Naive thymus-derived CD8-positive, alpha-beta T cell (primary cell): ENCODE measurements around the gene OR2L5. TPM values are rescaled to one million over a fixed set of nuclear protein-coding genes. Genes with fewer than 3 reads are reported as not detected.

Source experiments
- ATAC-seq, 2 donors: fragments of 150-1000 bp; cut with Tn5 transposase in 1 of 2; sonication (Bioruptor Pico), chemical (Tn5 transposase) in 1 of 2; 1 replicate in 1 of 2; 2 replicates in 1 of 2; pipeline ENCODE4 v1.10.0; 2021; ENCODE audit warnings: mild to moderate bottlenecking in 2 of 2, moderate library complexity in 2 of 2
- POLR2A ChIA-PET: fragments of 350-600 bp; sonication (Branson Sonifier 250); formaldehyde crosslinking; loops from one replicate; lab custom pipeline; 2021; ENCODE audit warnings: antibody characterized with exemption; lab: Charles Lee
- DNase-seq, 10 donors: peaks; one replicate each; pipeline versions ENCODE4 v3.0.0 to v3.0.0-alpha.2; 2020 to 2022
- H3K27ac Mint-ChIP-seq, 10 donors: one replicate each; pipeline ENCODE4 v1.8.0; 2020 to 2022; ENCODE audit warnings: mild to moderate bottlenecking in 10 of 10, mixed read lengths in 10 of 10, moderate library complexity in 4 of 10, inconsistent platforms in 1 of 10
- H3K27me3 Mint-ChIP-seq, 5 donors: one replicate each; pipeline ENCODE4 v1.8.0; 2021 to 2022; ENCODE audit warnings: mixed read lengths in 5 of 5
- H3K36me3 Mint-ChIP-seq, 3 donors: one replicate each; pipeline ENCODE4 v1.8.0; 2020 to 2022; ENCODE audit warnings: mixed read lengths in 3 of 3, mild to moderate bottlenecking in 2 of 3, inconsistent platforms in 1 of 3
- H3K4me1 Mint-ChIP-seq, 4 donors: one replicate each; pipeline ENCODE4 v1.8.0; 2021 to 2022; ENCODE audit warnings: mixed read lengths in 4 of 4
- H3K4me3 Mint-ChIP-seq, 10 donors: one replicate each; pipeline ENCODE4 v1.8.0; 2020 to 2022; ENCODE audit warnings: mild to moderate bottlenecking in 10 of 10, mixed read lengths in 10 of 10, moderate library complexity in 6 of 10, inconsistent platforms in 1 of 10
- H3K9me3 Mint-ChIP-seq, 9 donors: one replicate each; pipeline ENCODE4 v1.8.0; 2020 to 2022; ENCODE audit warnings: mixed read lengths in 9 of 9, mild to moderate bottlenecking in 3 of 9, inconsistent platforms in 1 of 9, moderate library complexity in 1 of 9
- polyA plus RNA-seq, 3 donors: library from polyadenylated mRNA; unstranded; fragments of 300-500 nt; fragmentation: Illumina TruSeq; gene quantifications; one replicate each; pipeline ENCODE4 v1.2.3, GENCODE V29; 2021
- total RNA-seq, 8 experiments: library from RNA in 2 of 8; stranded (reverse) in 2 of 8; gene quantifications; one replicate each; pipeline ENCODE4 v1.2.3 and lab custom pipeline; 2021 to 2026

Gene OR2L5
- total and polyA plus RNA-seq, 5 experiments from 2014 or later: 0.19 to 0.23 TPM; not detected in 3

DNA sequence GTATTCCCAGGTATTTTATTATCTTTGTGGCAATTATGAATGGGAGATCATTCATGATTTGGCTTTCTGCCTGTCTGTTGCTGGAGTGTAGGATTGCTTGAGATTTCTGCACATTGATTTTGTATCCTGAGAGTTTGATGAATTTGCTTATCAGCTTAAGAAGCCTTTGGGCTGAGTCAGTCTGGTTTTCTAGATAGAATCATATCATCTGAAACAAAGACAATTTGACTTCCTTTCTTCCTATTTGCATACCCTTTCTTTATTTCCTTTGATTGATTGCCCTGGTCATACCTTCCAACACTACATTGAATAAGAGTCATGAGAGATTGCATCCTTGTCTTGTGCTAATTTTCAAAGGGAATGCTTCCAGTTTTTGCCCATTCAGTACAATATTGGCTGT is 41.2 kb downstream of the OR2L5 start:
- no peak for ATAC-seq
- peaks cover 0 to 53% (median 19%) of the 10 kb centered on the region in 9 donors for H3K9me3 Mint-ChIP-seq

DNA sequence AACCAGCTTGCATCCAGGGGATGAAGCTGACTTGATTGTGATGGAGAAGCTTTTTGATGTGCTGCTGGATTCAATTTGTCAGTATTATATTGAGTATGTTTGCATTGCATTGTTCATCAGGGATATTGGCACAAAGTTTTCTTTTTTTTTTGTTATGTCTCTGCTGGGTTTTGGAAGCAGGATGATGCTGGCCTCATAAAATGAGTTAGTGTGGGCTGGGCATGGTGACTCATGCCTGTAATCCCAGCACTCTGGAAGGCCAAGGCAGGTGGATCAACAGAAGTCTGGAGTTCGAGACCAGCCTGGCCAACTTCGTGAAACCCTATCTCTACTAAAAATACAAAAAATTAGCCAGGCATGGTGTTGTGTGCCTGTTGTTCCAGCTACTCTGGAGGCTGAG is 41.8 kb downstream of the OR2L5 start:
- H3K27ac Mint-ChIP-seq: no peak overlapping the region
- no peak for ATAC-seq
- POLR2A ChIA-PET: no interaction called here

More for the DNA sequence above, 41.2 kb downstream of the OR2L5 start:
- peaks cover 0 to 4% (median 0%) of the 10 kb centered on the region in 5 donors for H3K27me3 Mint-ChIP-seq
- no peaks in the 10 kb centered on the region for H3K4me1 Mint-ChIP-seq
- H3K27ac Mint-ChIP-seq: no peak overlapping the region
- no peak for DNase-seq
- peaks cover 0 to 14% (median 6%) of the 10 kb centered on the region in 3 donors for H3K36me3 Mint-ChIP-seq
- POLR2A ChIA-PET: no interaction called here
- H3K4me3 Mint-ChIP-seq: no peak overlapping the region

DNA sequence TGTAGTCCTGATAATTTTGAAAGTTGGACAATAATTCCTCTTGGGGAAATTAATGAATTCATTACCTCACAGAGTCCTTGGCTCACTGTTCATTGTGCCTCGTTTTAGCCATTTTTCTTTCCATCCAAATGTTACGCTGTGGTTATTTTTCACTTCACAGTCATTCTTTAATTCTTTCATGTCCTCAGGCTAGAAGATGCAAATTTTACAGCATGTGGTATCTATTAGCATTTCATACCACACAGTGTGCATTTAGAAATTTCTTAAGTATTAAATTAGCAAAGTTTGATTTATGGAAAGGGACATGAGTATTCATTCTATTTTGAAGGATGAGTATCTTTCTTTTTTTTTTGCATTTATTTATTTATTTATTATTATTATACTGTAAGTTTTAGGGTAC is 51.6 kb downstream of the OR2L5 start:
- POLR2A ChIA-PET: no interaction called here
- H3K36me3 Mint-ChIP-seq: peaks cover 0 to 23% (median 11%) of the 10 kb centered on the region in 3 donors
- peaks cover 0 to 2% (median 0%) of the 10 kb centered on the region in 5 donors for H3K27me3 Mint-ChIP-seq
- H3K4me1 Mint-ChIP-seq: no peaks in the 10 kb centered on the region
- ATAC-seq (no peak), DNase-seq (no peak)
- H3K4me3 Mint-ChIP-seq: no peak overlapping the region
- no peak overlapping the region for H3K27ac Mint-ChIP-seq
- H3K9me3 Mint-ChIP-seq: peaks cover 3 to 44% (median 13%) of the 10 kb centered on the region in 9 donors

More for the DNA sequence above, 41.8 kb downstream of the OR2L5 start:
- no peak overlapping the region for H3K4me3 Mint-ChIP-seq
- no peak for DNase-seq
- H3K4me1 Mint-ChIP-seq: no peaks in the 10 kb centered on the region
- H3K9me3 Mint-ChIP-seq: peaks cover 0 to 53% (median 19%) of the 10 kb centered on the region in 9 donors
- H3K27me3 Mint-ChIP-seq: peaks cover 0 to 4% (median 0%) of the 10 kb centered on the region in 5 donors
- H3K36me3 Mint-ChIP-seq: peaks cover 0 to 14% (median 6%) of the 10 kb centered on the region in 3 donors

DNA sequence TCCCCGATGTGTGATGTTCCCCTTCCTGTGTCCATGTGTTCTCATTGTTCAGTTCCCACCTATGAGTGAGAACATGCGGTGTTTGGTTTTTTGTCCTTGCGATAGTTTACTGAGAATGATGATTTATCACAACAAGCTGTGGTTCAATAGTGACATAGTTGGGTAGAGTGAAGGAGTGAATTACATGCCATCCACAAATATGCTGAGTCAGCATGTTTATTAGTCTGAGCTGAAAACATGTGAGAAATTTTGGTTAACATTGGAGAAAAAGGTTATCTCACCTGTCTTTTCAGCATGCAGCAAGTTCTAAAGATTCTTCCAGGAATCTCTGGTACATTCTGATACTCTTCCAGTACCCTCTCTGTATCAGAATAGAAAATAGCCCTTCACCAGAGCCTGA is 52.1 kb downstream of the OR2L5 start:
- no peak overlapping the region for H3K4me3 Mint-ChIP-seq
- ATAC-seq (no peak), DNase-seq (no peak)
- H3K36me3 Mint-ChIP-seq: peaks cover 0 to 21% (median 11%) of the 10 kb centered on the region in 3 donors
- no peaks in the 10 kb centered on the region for H3K4me1 Mint-ChIP-seq
- H3K9me3 Mint-ChIP-seq: peaks cover 5 to 49% (median 16%) of the 10 kb centered on the region in 9 donors
- H3K27me3 Mint-ChIP-seq: peaks cover 0 to 2% (median 0%) of the 10 kb centered on the region in 5 donors
- POLR2A ChIA-PET: no interaction called here
- no peak overlapping the region for H3K27ac Mint-ChIP-seq

Other genes with a start within 250 kb of the OR2L5 start
- gene OR14A16, start 189.5 kb upstream of the OR2L5 start, total RNA-seq: not detected
- gene OR14A16, start 189.5 kb upstream of the OR2L5 start, polyA plus RNA-seq: not detected
- gene OR11L1, start 171.8 kb upstream of the OR2L5 start, total RNA-seq: not detected
- not detected for gene OR11L1, start 171.8 kb upstream of the OR2L5 start, polyA plus RNA-seq
- under 1 TPM; 0.14 to 0.36 TPM for gene TRIM58, start 156.5 kb upstream of the OR2L5 start, total RNA-seq
- gene TRIM58, start 156.5 kb upstream of the OR2L5 start, polyA plus RNA-seq: under 1 TPM in 2 of 3 donors, not detected in 1; 0.12 to 0.16 TPM
- gene OR2W3, start 118.1 kb upstream of the OR2L5 start, total RNA-seq: not detected
- not detected for gene OR2W3, start 118.1 kb upstream of the OR2L5 start, polyA plus RNA-seq
- gene OR2T8, start 93.4 kb upstream of the OR2L5 start, total RNA-seq: not detected
- gene OR2T8, start 93.4 kb upstream of the OR2L5 start, polyA plus RNA-seq: not detected
- gene OR2AJ1, start 88.8 kb upstream of the OR2L5 start, total RNA-seq: not detected
- not detected for gene OR2AJ1, start 88.8 kb upstream of the OR2L5 start, polyA plus RNA-seq
- gene OR2L8, start 64.8 kb upstream of the OR2L5 start, total RNA-seq: under 1 TPM in 1 of 2 experiments, not detected in 1; 0.49 TPM
- gene OR2L8, start 64.8 kb upstream of the OR2L5 start, polyA plus RNA-seq: under 1 TPM in 1 of 3 donors, not detected in 2; 0.43 TPM
- gene OR2AK2, start 48.4 kb upstream of the OR2L5 start, total RNA-seq: not detected
- not detected for gene OR2AK2, start 48.4 kb upstream of the OR2L5 start, polyA plus RNA-seq
- under 1 TPM; 0.30 to 0.42 TPM for gene OR2L2, start 16.4 kb downstream of the OR2L5 start, total RNA-seq
- gene OR2L2, start 16.4 kb downstream of the OR2L5 start, polyA plus RNA-seq: under 1 TPM in 1 of 3 donors, not detected in 2; 0.62 TPM
- gene OR2L3, start 33.2 kb downstream of the OR2L5 start, total RNA-seq: under 1 TPM in 1 of 2 experiments, not detected in 1; 0.27 TPM
- not detected for gene OR2L3, start 33.2 kb downstream of the OR2L5 start, polyA plus RNA-seq
- gene OR2L13, start 81.5 kb downstream of the OR2L5 start, total RNA-seq: not detected
- under 1 TPM in 1 of 3 donors, not detected in 2; 0.32 TPM for gene OR2L13, start 81.5 kb downstream of the OR2L5 start, polyA plus RNA-seq
- not detected for gene OR2M5, start 131.5 kb downstream of the OR2L5 start, total RNA-seq
- gene OR2M5, start 131.5 kb downstream of the OR2L5 start, polyA plus RNA-seq: not detected
- not detected for gene OR2M2, start 161.2 kb downstream of the OR2L5 start, total RNA-seq
- gene OR2M2, start 161.2 kb downstream of the OR2L5 start, polyA plus RNA-seq: not detected
- not detected for gene OR2M3, start 183.6 kb downstream of the OR2L5 start, total RNA-seq
- gene OR2M3, start 183.6 kb downstream of the OR2L5 start, polyA plus RNA-seq: not detected
- not detected for gene OR2M4, start 217.8 kb downstream of the OR2L5 start, total RNA-seq
- not detected for gene OR2M4, start 217.8 kb downstream of the OR2L5 start, polyA plus RNA-seq